NCI-H345 (cell line): Measurements from ENCODE around the gene ATG4A.

ENCODE experiments used
- DNase-seq: peaks from one replicate; lab custom pipeline; 2025; lab: John Stamatoyannopoulos, UW

ATG4A gene, protein sequence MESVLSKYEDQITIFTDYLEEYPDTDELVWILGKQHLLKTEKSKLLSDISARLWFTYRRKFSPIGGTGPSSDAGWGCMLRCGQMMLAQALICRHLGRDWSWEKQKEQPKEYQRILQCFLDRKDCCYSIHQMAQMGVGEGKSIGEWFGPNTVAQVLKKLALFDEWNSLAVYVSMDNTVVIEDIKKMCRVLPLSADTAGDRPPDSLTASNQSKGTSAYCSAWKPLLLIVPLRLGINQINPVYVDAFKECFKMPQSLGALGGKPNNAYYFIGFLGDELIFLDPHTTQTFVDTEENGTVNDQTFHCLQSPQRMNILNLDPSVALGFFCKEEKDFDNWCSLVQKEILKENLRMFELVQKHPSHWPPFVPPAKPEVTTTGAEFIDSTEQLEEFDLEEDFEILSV

GRCh38 chrX:108091264-108091877, at the start of gene ATG4A, which contains the start of gene PSMD10:
ATG4A (plus strand) TSS chrX:108091778; CDS start chrX:108091827, 49 bp downstream.
PSMD10 (minus strand) TSS chrX:108091542; CDS start chrX:108091520, 22 bp downstream.
- DNase-seq: peak; percentile 97

GRCh38 chrX:108044554-108045256, 46.9 kb upstream of the ATG4A start, which contains the start of gene VSIG1:
VSIG1 (plus strand) TSS chrX:108045065; CDS start chrX:108045131, 66 bp downstream.
- no peak for DNase-seq

DNA sequence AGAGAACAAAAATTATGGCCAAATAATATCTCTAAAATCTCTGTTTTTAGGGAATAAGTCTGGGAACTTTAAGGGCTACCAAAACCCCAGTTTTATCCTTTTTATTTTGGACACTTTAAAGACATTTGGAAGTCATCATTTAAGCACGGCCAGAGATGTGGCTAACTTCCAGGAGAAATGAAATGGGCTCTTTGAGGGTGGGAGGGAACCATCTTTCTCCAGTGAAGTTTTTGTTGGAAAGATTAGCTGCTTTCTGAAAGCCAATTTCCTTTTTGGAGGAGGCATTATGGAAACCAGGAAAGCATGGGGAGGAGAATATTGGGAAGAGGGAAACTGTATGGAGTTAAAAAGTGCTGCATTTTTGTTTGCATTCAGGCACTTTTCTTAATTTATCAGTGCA, 41.9 kb upstream of the ATG4A start:
- no peak for DNase-seq

GRCh38 chrX:108053218-108053617, 38.4 kb upstream of the ATG4A start:
- DNase-seq: no peak

- DNase-seq: no peak
Measured at GRCh38 chrX:108055546-108055945, 36.0 kb upstream of the ATG4A start.

DNA sequence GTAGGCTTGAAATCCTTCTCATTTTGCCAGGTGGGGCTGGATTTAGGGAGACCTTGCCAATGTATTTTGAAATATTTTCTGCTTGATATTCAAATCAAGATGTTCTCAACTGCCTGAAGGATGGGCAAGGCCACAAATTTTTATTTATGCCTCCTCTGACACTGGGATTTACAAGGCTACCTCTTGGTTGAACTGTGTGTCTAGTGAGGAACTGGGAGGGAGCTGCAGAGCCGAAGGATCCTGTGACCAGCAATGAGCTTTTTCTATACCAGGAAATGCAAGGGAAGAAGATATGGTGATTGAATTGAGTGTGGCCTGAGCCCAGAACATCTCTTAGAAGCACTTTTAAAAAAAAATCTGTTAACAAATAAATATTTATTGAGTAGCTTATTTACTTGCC, 31.8 kb upstream of the ATG4A start:
- no peak for DNase-seq

DNA sequence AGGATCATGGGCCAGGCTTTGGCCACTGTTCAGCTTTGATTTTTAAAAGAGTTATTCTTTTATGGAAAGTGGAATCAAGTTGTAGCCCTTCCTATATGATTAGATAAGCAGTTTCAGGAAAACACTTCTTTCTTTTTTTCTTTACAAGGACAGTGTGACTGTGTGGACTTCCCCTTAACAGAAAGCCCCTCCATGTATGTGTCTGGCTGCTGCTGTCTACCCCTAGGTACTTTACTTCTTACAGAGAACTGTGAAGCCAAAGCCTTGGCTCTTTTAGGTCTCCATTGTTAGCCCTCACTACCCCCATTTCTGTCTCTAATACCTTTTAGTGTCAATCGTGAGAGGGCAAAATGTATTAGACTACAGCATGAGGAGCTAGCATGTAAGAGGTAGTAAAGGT, 27.6 kb upstream of the ATG4A start:
- DNase-seq: no peak

- DNase-seq: no peak
Measured at GRCh38 chrX:108064613-108065012, 27.0 kb upstream of the ATG4A start.

DNA sequence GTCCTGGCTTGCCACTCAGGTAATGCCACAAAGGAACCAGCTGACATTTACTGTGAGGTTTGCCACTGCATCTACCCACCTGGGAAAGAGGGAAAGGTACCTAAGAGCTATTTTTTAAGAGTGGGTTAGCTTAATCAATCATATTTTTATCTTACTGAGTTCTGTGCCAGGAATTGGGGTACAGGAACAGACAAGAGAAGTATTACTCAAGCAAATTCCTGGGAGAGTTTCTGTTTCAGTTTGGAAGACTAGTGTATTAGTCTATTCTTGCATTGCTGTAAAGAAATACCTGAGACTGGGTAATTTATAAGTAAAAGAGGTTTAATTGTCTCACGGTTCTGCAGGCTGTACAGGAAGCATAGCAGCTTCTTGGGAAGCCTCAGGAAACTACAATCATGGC, 23.5 kb upstream of the ATG4A start:
- no peak for DNase-seq

DNA sequence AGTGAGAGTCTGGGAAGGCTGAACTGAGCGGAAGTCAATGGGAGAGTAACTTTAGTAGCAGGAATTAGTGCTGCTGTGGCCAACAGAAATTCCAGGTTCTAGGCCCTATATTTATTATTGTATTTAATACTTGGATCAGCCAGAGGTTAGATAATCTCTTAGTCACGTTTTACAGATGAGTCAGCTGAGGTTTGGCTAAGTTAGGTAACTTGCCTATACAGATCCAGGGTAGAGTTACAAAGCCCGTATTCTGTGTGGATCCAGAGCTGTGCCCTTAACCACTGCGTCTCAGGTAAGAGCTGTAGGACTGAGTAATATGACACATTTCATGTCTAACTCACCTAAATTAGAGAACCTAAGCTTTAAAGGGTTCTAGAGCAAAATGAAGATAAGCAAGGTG, 20.7 kb upstream of the ATG4A start:
- DNase-seq: no peak

DNA sequence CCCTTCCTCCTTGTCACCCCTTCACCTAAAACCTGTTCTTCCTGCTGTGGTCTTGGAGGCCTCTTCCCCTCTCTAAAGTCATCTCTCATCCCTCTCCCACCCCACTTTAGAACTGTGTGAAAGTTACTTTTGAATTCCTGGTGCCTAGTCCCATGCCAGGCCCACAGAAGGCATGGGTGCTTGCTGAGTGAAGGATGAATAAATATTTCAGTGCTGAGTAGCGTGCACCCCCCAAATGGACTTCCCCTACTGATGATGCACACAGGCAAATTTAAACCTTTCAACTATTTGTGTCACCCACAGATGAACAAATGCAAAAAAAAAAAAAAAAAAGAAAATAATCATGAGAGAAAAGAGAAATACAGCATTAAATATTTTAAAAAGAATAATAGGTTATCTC, 20.0 kb upstream of the ATG4A start:
- DNase-seq: no peak

- no peak for DNase-seq
Measured at GRCh38 chrX:108072746-108073145, 18.8 kb upstream of the ATG4A start.

- DNase-seq: no peak
Measured at GRCh38 chrX:108081110-108081509, 10.5 kb upstream of the ATG4A start.

DNA sequence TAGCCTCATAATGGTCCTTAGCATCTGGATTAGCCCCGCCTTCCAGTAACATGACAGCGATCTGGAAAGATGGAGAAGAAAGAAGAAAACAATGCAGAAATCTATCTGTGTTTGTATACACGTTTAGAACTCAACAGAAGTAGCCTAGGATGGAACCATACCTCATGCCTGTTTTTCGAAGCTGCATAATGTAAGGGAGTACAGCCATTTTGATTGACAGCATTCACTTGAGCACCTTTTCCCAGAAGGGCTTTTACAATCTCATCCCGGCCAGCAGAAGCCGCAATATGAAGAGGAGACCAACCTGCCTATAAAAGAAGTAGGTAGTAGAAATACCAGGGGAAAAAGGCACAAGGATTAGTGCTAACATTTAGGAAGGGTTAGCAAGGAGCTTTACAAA, 3.8 kb upstream of the ATG4A start:
- no peak for DNase-seq

DNA sequence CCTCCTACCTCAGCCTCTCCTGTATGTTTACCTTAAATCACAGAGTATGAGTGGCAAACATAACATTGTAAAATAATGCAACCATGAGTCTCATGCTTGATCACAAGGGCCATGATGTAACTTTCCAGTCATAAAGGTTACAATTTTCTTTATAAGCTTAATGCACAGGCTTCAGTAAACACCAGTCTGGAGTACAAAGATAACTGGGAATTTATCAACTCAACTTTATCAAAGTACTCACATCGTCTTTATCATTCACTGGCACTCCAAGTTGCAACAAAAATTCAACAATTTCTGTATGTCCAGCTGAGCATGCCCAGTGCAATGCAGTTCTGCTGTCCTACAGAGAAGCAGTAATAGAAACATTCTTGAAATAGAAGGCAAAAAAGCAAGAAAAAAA, 3.1 kb upstream of the ATG4A start:
- no peak for DNase-seq

DNA sequence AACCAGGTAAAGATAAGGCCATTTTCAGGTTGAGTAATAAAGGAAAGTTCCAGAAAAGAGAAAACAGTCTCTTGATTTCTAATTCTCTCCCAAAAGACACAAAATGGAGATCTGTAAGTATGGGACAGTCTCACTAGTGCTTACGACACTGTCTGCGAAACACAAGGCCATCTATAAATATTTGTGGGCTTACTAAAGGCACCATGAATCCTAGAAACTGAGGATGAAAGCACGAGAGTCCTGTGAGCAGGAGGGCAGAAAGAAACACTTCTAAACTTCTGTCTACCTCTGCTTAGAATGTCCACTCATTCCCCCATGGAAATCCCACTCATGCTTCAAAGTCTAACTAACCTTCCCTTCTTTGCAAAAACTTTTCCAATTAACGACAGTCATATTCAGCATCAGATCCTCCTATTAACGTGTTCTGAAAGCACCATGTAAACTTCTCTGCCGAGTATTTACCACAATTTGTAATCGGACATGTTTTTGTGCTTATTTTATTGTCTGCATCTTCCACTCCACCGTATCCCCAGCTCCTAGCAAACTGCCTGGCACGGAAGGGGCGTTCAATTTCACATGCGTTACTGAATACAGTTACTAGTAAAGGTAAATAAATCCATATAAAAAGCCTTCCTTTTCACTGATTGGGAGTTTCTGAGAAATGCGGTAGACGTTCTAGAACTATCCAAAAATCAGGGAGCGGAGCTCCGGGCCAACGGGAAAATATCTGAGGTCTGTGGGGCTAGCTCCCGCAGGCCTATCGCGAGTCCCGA, 901 bp upstream of the ATG4A start:
- no peak for DNase-seq

DNA sequence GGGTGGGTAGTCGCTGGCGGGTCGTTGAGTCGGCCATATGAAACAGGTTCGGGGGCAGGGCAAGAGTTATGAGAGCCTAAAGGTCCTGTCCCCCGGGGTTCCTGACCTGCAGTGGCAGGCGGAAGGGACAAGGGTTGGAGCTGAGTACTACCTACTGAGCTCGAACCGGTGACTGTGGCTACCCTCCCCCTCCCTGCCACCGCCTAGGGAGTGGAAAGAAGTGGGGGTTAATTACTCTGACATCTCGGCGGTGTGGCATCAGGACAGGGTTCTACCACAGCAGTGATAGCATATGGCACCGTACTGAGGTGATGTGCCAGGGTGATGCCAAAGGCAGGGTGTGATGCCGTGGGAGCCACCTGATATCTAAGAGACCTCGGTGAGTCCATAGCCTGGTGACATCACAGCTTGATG, 307 bp downstream of the ATG4A start:
- peak; percentile 51 for DNase-seq

DNA sequence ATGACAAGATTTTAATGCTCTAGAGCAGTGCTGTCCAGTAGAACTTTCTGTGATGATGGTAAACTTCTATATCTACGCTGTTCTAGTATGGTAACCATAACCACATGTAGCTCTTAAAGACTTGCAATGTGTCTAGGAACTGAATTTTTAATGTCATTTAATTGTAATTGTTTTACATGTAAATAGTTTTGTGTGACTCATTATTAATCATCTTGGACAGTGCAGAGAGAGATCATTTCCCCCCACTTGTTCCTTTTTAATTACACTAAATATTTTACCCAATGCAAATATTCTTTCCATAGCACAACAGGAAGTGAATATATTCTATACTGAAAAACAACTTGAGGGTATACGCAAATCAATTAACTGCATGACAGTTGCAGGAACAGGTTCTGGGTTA, 5.8 kb downstream of the ATG4A start:
- DNase-seq: no peak

DNA sequence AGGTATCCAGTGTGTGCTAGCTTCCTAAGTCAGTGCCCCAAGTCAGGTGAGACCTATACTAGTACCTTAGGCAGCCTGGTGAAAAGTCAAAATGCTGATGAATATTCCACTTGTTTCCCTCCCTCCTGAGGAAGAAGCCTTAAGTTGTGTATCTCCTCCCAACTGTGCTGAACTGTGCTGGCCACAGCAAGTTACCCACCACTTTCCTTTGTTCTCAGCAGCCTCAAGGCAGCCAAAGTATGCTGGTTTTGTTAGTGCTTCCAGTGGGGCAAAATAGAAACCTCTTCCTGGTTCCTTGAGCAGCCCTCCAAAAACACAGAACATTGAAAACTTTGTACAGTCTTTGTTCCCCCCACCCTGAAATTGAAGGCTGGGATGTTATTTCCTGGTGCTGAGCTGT, 13.9 kb downstream of the ATG4A start:
- DNase-seq: no peak

DNA sequence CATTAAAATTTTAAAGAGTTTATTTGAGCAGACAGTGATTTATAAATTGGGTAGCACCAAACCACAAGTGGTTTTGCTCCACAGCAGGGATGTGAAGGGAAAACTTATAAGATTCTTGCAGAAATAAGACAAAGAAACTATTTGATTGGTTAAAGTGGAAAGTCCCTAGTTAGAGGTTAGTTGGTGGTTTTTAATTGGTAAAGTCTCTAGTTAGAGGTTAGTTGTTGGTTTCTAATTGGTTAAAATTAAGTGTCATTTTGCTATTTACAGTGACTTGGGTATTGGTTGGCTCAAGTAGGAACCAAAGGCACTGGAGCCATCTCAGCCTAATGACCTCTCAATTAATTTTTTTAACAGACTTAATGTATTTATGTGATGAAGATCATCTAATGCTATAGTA, 23.0 kb downstream of the ATG4A start:
- no peak for DNase-seq

DNA sequence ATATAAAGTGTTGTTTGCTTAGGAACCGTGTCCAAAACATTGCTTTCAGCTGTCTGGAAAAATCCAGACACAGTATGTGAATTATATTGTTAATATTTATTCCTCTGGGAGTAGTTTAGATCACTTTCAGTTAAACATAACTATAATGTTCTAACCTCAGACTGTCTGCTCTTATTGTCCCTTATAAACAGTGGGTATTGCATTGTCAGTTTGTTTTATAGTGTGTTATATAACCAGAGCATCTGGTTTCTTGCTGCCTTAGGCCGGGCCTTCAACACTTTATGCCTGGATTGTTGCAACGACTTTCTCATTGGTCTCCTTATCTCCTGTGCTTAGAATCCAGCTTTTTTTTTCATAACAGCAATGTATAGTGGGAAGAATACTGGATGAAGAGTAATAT, 26.4 kb downstream of the ATG4A start:
- DNase-seq: no peak

DNA sequence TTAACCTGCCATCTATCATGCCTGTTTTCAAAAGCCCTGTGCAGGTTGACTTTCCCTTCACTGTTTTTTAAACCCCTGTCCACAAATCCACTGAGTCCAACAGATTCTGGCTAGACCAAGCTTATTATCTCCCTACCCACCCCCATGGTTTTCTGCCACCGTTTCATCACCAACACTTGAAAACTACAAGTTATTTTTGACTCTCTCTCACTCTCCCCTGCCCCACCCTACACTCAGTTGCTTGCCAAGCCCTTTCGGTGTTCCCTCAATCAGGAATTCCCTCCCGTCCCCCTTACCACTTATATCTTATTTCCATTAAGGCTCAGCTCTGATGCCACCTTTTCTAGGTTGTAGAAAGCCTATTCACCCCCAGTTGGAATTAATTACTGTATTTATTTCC, 29.7 kb downstream of the ATG4A start:
- DNase-seq: no peak
